Measurements from ENCODE around the gene E2F3.

The E2F3 gene

DNA sequence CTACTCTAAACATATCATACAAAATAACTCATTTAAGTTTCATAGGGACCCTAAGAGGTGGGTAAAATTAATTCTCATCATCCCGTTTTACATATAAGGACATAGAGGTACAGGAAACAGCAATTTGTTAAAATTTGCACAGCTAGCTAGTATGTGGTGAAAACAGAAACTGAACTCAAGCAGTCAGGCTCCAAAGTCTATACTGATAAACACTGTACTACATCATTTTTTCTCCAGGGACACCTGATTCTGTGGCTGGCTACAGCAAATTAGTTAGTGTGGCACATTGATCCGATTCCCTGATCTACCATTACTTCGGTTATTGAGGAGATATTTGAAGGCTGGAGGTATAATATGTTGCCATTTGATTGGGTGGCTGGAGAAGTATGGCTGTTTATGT is 36.2 kb upstream of the E2F3 start:
- TF ChIP-seq, protein P1, sequence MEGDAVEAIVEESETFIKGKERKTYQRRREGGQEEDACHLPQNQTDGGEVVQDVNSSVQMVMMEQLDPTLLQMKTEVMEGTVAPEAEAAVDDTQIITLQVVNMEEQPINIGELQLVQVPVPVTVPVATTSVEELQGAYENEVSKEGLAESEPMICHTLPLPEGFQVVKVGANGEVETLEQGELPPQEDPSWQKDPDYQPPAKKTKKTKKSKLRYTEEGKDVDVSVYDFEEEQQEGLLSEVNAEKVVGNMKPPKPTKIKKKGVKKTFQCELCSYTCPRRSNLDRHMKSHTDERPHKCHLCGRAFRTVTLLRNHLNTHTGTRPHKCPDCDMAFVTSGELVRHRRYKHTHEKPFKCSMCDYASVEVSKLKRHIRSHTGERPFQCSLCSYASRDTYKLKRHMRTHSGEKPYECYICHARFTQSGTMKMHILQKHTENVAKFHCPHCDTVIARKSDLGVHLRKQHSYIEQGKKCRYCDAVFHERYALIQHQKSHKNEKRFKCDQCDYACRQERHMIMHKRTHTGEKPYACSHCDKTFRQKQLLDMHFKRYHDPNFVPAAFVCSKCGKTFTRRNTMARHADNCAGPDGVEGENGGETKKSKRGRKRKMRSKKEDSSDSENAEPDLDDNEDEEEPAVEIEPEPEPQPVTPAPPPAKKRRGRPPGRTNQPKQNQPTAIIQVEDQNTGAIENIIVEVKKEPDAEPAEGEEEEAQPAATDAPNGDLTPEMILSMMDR (IDR thresholded peaks at IDR 0.05; ENCODE audit: low read depth, low read length) = no peak

DNA sequence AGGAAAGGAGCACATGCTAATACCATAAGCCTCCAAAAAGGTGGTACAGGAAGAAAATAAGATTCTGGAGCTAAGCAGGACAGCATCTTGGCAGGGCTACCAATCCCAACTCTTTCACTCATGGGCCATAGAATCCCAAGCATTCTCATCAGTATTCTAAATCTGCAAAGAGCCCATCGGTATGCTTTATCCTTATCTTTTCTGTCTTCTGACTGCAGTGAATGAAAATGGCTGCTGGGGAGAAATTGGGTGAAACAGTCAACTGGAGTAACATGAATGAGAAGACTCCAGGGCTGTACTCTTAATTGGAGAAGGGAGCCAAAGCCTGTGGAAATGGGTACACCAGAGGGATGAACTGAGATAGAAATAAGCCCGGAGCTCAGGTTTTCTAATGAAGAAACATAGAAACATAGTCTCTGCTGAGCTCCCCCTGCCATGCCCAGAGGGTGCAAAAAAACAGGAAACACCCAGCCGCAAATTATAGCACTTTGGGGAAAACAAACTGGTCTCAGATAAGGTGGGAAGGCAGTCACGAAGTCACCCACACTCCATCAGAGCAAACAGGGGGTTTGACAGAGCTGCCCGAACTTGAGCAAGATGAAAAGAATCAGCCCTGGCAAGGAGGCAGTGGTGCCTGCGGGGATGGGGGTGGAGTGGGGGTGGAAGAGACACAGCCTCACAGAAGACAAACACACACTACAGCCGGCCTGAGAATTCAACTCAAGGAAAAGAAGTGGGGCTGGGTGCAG is 35.4 kb upstream of the E2F3 start:
- H3K4me3 ChIP-seq (ENCODE audit: low read depth, low read length) = no peak overlapping the region
- TF ChIP-seq, protein P1 (IDR thresholded peaks at IDR 0.05; ENCODE audit: low read depth, low read length) = no peak

More for the DNA sequence above, 36.2 kb upstream of the E2F3 start:
- no peak overlapping the region for H3K4me3 ChIP-seq (ENCODE audit: low read depth, low read length)

DNA sequence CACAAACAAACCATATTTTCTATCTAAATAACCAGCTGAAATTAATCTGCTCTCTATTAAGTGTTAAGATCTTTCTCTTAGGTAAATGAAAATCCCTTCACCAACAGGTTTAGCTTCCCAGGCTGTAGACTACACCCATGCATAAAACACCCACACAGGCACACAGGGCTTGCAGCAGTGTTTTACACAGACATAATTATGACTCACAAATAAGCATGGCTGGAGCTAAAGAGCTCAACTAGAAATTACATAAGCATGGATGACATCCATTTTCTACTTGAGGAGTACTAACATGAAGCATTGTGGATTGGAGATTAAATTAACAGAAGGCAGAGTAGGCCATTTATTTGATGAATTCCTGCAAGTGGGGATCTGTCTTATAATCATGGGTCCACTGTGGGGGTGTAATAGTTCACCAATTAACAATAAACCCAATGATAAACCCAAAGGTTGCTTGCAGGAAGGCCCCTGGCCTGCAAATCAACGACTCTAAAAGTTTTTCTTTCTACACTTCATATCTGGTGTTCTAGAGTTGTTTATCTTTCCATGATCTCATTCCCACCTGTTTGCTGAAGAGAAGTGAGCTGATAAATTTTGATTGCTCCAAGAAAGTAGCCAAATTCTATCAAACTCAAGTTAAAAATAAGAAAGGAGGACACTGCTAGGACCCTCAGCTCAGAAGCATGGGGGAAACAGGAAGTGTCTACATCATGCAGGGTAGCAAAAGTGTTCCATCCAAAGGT is 33.8 kb upstream of the E2F3 start:
- H3K4me3 ChIP-seq (ENCODE audit: low read depth, low read length) = no peak overlapping the region
- TF ChIP-seq, protein P1 (IDR thresholded peaks at IDR 0.05; ENCODE audit: low read depth, low read length) = no peak

DNA sequence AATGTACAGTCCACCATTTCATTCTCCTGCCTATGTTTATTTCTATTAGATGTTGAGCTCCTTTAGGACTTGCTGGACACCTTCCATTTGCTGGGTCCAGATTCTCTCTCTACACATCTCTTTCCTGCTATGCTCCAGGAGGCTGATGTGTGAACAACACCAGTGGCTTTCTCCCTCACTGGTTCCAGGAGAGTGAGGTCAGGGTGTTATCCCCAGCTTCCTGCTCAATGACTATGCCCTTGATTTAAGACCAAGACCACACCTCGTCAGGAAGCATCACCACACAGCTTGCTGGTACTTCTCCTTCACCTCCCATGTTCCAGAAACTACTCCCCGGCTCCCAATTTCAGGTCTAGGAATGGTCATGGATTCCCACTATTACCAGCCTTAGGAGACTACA is 31.3 kb upstream of the E2F3 start:
- H3K4me3 ChIP-seq (ENCODE audit: low read depth, low read length) = no peak overlapping the region
- TF ChIP-seq, protein P1 (IDR thresholded peaks at IDR 0.05; ENCODE audit: low read depth, low read length) = no peak

DNA sequence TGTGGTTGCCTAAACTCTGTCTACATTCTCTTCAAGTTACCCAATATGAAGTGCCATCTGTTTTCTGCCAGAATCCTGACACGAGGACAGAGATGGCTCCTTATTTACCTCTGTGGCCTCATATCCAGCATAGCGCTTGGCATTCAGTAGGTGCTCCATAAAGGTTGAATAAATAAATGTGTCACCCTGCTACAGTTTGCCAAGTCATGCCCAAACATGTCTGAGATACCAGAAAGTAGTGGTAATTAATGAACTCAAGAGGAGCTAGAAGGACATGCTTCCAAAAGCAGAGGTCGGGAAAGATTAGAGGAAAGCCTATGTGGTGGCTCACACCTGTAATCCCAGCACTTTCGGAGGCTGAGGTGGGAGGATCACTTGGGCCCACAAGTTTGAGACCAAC is 30.9 kb upstream of the E2F3 start:
- TF ChIP-seq, protein P1 (IDR thresholded peaks at IDR 0.05; ENCODE audit: low read depth, low read length) = no peak

DNA sequence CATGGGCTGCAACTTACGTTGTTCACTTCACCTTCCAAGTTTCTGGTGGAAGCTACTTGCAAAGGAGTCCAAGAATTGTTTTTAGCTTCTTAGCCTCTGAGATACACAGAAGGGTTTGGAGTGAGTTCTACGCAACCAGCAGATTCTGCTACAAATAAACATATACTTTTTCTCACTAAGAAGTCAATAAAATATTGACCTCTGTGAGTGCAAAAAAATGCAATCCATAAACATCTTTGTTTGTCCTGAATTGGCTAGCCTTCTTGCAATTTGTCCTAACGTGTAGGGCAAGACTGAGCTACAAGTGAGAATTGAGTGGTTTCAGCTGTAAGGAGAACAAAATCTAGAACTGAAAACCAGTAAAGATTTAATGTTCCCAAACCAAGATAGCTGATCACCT is 26.2 kb upstream of the E2F3 start:
- H3K4me3 ChIP-seq (ENCODE audit: low read depth, low read length) = no peak overlapping the region
- TF ChIP-seq, protein P1 (IDR thresholded peaks at IDR 0.05; ENCODE audit: low read depth, low read length) = no peak

More for the DNA sequence above, 30.9 kb upstream of the E2F3 start:
- no peak overlapping the region for H3K4me3 ChIP-seq (ENCODE audit: low read depth, low read length)

All from WI38 (cell line).